ENCODE measurements around the gene NOP9. TPM values are rescaled to one million over a fixed set of nuclear protein-coding genes. Genes with fewer than 3 reads are reported as not detected.

The NOP9 gene
- total RNA-seq, 1 experiment from 2014 or later: 34.0 TPM

DNA sequence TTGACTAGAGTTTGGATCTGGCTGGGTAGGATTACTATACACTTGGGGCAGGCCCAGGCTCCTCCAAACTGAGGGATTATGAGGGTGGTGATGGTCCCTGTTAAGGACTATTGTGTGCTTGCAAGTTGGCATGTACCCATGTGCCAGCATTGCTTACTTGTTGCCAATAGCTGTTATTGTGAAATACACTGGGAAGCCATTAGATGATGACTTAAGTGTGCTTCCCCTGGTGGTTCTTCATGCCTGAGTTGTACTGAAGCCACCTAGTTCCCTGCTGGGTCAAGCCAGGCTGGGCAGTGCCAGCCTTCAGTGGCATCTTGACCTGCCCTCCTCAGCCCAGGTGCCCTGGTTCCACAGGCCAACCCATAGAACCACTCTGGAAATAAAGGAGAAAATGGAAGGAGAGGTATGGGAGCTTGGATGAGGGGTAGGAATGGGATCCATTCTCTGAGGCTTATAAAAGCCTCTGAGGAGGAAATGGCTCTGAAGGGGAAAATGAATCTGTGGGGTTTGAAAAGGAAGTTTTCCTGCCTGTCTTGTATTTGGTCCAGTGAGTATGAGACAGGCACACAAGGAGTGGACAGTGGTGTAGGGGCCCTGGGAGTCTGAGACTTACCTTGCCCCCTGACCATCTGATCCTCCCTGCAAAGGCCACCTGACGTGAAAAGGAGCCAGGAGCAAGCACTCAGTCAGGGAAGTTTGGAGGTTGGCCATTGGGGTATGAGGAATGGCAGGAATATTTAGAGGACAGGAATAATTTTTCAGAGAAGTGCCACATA is 12.4 kb downstream of the NOP9 start:
- Histone ChIP-seq H3K4me3 (ENCODE audit: low read depth, low read length, poor library complexity, severe bottlenecking) (no peak overlapping the region), H3K36me3 (ENCODE audit: insufficient read depth, low read length, poor library complexity, severe bottlenecking) (peaks cover 6% of the 10 kb centered on the region), H3K4me1 (ENCODE audit: insufficient read depth, low read length, poor library complexity, severe bottlenecking) (peaks cover 13% of the 10 kb centered on the region), H3K27me3 (replicated peaks; ENCODE audit: insufficient read depth, low read depth, low read length, poor library complexity) (no peaks in the 10 kb centered on the region), H3K27ac (ENCODE audit: low read depth, low read length, poor library complexity, severe bottlenecking) (no peak overlapping the region), H3K9me3 (ENCODE audit: low read depth, low read length, poor library complexity, severe bottlenecking) (no peaks in the 10 kb centered on the region)
- no TSS peak for BruUV-seq (replicated peaks)
- DNase-seq (ENCODE audit: low spot score): peak; percentile 34
- ChIA-PET POLR2A (ENCODE audit: low non-redundant PET) (no interaction called here), CTCF (interaction anchor here (0.9 kb wide), 1 partner anchor 10 kb away, joined by 10 read pairs; no protein-coding TSS in a partner anchor)
- TF ChIP-seq, protein P1, sequence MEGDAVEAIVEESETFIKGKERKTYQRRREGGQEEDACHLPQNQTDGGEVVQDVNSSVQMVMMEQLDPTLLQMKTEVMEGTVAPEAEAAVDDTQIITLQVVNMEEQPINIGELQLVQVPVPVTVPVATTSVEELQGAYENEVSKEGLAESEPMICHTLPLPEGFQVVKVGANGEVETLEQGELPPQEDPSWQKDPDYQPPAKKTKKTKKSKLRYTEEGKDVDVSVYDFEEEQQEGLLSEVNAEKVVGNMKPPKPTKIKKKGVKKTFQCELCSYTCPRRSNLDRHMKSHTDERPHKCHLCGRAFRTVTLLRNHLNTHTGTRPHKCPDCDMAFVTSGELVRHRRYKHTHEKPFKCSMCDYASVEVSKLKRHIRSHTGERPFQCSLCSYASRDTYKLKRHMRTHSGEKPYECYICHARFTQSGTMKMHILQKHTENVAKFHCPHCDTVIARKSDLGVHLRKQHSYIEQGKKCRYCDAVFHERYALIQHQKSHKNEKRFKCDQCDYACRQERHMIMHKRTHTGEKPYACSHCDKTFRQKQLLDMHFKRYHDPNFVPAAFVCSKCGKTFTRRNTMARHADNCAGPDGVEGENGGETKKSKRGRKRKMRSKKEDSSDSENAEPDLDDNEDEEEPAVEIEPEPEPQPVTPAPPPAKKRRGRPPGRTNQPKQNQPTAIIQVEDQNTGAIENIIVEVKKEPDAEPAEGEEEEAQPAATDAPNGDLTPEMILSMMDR (conservative IDR thresholded peaks at IDR 0.05; ENCODE audit: low read depth, low read length): no peak
- TF ChIP-seq EZH2 (IDR thresholded peaks at IDR 0.05; ENCODE audit: borderline replicate concordance, low read depth, low read length, poor library complexity, severe bottlenecking): no peak
- intact Hi-C loops (cut with micrococcal nuclease; ENCODE audit: unreplicated experiment): no loop called here

- TF ChIP-seq, protein P1 (conservative IDR thresholded peaks at IDR 0.05; ENCODE audit: low read depth, low read length): no peak
- TF ChIP-seq EZH2 (IDR thresholded peaks at IDR 0.05; ENCODE audit: borderline replicate concordance, low read depth, low read length, poor library complexity, severe bottlenecking): no peak
- no peak for DNase-seq (ENCODE audit: low spot score)
- H3K4me3 ChIP-seq (ENCODE audit: low read depth, low read length, poor library complexity, severe bottlenecking): no peak overlapping the region
- H3K9me3 ChIP-seq (ENCODE audit: low read depth, low read length, poor library complexity, severe bottlenecking): no peaks in the 10 kb centered on the region
- H3K27me3 ChIP-seq (replicated peaks; ENCODE audit: insufficient read depth, low read depth, low read length, poor library complexity): no peaks in the 10 kb centered on the region
- no TSS peak for BruUV-seq (replicated peaks)
- POLR2A ChIA-PET (ENCODE audit: low non-redundant PET): no interaction called here
- peaks cover 13% of the 10 kb centered on the region for H3K4me1 ChIP-seq (ENCODE audit: insufficient read depth, low read length, poor library complexity, severe bottlenecking)
- peaks cover 6% of the 10 kb centered on the region for H3K36me3 ChIP-seq (ENCODE audit: insufficient read depth, low read length, poor library complexity, severe bottlenecking)
- CTCF ChIA-PET: no interaction called here
- no peak overlapping the region for H3K27ac ChIP-seq (ENCODE audit: low read depth, low read length, poor library complexity, severe bottlenecking)
- intact Hi-C loops (cut with micrococcal nuclease; ENCODE audit: unreplicated experiment): no loop called here
These were observed 13.3 kb downstream of the NOP9 start for GRCh38 chr14:24312736-24313507.

DNA sequence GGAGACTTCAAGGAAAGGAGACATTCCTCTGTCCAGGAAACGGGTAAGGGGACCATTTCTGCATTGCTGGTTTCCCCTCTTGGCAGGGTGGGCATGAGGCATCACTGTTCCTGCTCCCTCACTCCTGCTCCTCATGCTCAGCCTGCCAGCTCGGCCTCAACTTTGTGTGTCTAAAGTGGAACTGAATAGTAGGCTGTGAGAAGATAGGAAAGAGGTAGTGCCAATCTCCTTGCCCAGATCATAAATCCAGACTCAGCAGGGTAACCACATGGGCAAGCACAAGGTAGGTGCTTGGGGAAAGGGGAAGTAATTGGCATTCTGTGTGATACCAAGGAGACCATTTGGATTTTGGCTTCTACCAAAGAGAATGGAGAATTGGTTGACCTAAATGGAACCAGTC is 14.3 kb downstream of the NOP9 start:
- intact Hi-C loops (cut with micrococcal nuclease; ENCODE audit: unreplicated experiment): no loop called here
- Histone ChIP-seq H3K4me1 (ENCODE audit: insufficient read depth, low read length, poor library complexity, severe bottlenecking) (peaks cover 13% of the 10 kb centered on the region), H3K9me3 (ENCODE audit: low read depth, low read length, poor library complexity, severe bottlenecking) (no peaks in the 10 kb centered on the region), H3K4me3 (ENCODE audit: low read depth, low read length, poor library complexity, severe bottlenecking) (no peak overlapping the region), H3K27ac (ENCODE audit: low read depth, low read length, poor library complexity, severe bottlenecking) (no peak overlapping the region), H3K36me3 (ENCODE audit: insufficient read depth, low read length, poor library complexity, severe bottlenecking) (peaks cover 1% of the 10 kb centered on the region), H3K27me3 (replicated peaks; ENCODE audit: insufficient read depth, low read depth, low read length, poor library complexity) (no peaks in the 10 kb centered on the region)
- no TSS peak for BruUV-seq (replicated peaks)
- TF ChIP-seq EZH2 (IDR thresholded peaks at IDR 0.05; ENCODE audit: borderline replicate concordance, low read depth, low read length, poor library complexity, severe bottlenecking): no peak
- TF ChIP-seq, protein P1 (conservative IDR thresholded peaks at IDR 0.05; ENCODE audit: low read depth, low read length): no peak
- no peak for DNase-seq (ENCODE audit: low spot score)
- ChIA-PET CTCF (no interaction called here), POLR2A (ENCODE audit: low non-redundant PET) (interaction anchor here (0.6 kb wide), 1 partner anchor 139 kb away, joined by 3 read pairs; no protein-coding TSS in a partner anchor)
